Heart right ventricle (tissue), 16 donors: ENCODE measurements around the gene UQCC2. TPM values are rescaled to one million over a fixed set of nuclear protein-coding genes. Genes with fewer than 3 reads are reported as not detected.

Source experiments
- ATAC-seq, 8 donors: fragments of 200-7000 bp; cut with Tn5 transposase; one replicate each; pipeline ENCODE4 v1.9.1; 2020; ENCODE audit warnings: mild to moderate bottlenecking in 8 of 8, moderate library complexity in 8 of 8, moderate number of reproducible peaks in 1 of 8
- DNase-seq, 2 donors: peaks; one replicate each; pipeline ENCODE4 v3.0.0-alpha.2; 2020
- H3K27ac ChIP-seq, 10 donors: fragments of 200-600 bp; sonication (generic) in 2 of 10; one replicate each; pipeline versions ENCODE4 v1.5.0 to v1.8.0; 2020 to 2022; ENCODE audit warnings: mild to moderate bottlenecking in 3 of 10
- H3K27me3 ChIP-seq, 7 donors: fragments of 200-600 bp; one replicate each; pipeline ENCODE4 v1.8.0; 2021 to 2022; ENCODE audit warnings: mild to moderate bottlenecking in 2 of 7
- H3K36me3 ChIP-seq, 9 donors: fragments of 200-600 bp; sonication (generic) in 1 of 9; one replicate each; pipeline versions ENCODE4 v1.5.0 to v1.8.0; 2020 to 2022; ENCODE audit warnings: mild to moderate bottlenecking in 2 of 9
- H3K4me1 ChIP-seq, 9 donors: fragments of 200-600 bp; sonication (generic) in 1 of 9; one replicate each; pipeline versions ENCODE4 v1.5.0 to v1.8.0; 2020 to 2022; ENCODE audit warnings: mild to moderate bottlenecking in 4 of 9
- H3K4me3 ChIP-seq, 10 donors: fragments of 200-600 bp; sonication (generic) in 2 of 10; one replicate each; pipeline versions ENCODE4 v1.5.0 to v1.8.0; 2020 to 2022; ENCODE audit warnings: mild to moderate bottlenecking in 7 of 10, moderate library complexity in 2 of 10
- H3K9me3 ChIP-seq, 11 donors: fragments of 200-600 bp in 10 of 11; sonication (generic) in 2 of 11; one replicate each; pipeline versions ENCODE4 v1.5.0 to v1.8.0; 2013 to 2022; ENCODE audit warnings: mild to moderate bottlenecking in 2 of 11, control low read depth in 1 of 11, moderate library complexity in 1 of 11
- WGBS, 2 donors: extraction: QIAGEN DNeasy Blood & Tissue Kit; methylation state at CpG; one replicate each; pipeline ENCODE4 v1.1.7; 2013; ENCODE audit warnings: inconsistent platforms in 1 of 2; 5-methylcytosine and 5-hydroxymethylcytosine counted together
- intact Hi-C, 10 donors: fragments of 100-400 bp; cut with DNase I; formaldehyde crosslinking; loops; one replicate each; pipeline versions ENCODE4 v1.11.1 to v1.14.2; 2022
- polyA plus RNA-seq, 2 donors: library from polyadenylated mRNA; stranded (reverse); fragments of 200-250 nt; gene quantifications; one replicate each; pipeline ENCODE4 v1.2.3, GENCODE V29; 2013
- total RNA-seq, 10 donors: library from RNA; stranded (reverse); fragmentation: NEBNext Ultra II Directional in 3 of 10; extraction: Animal tissue kit (Norgen Biotek cat#: 25700) in 3 of 10; gene quantifications; one replicate each; pipeline versions ENCODE4 v1.2.1 to v1.2.4, GENCODE V29; 2021 to 2023
- TF ChIP-seq, protein P1 (sequence below), 9 donors: fragments of 200-600 bp; sonication (generic) in 2 of 9; IDR thresholded peaks; one replicate each; pipeline versions ENCODE4 v1.5.0 to v1.8.0; 2021 to 2022; ENCODE audit warnings: antibody characterized with exemption in 9 of 9, mild to moderate bottlenecking in 5 of 9, moderate library complexity in 1 of 9
- donor health status: Arrhythmogenic right ventricular cardiomyopathy.
- donor health status: ischemic (EF 13 %, LVEDD 7.1; RV severe dilation, severe dysfunction).
- donor health status: healthy with polysubstance abuse.
- donor health status: DM: no; HTN: yes; CAD: no.
- donor health status: DM: no; HTN: no; CAD: no.
- donor health status: ischemic (EF 25% LVEDD 6.9; RV normal size, moderate dysfunction).
- donor health status: ischemic (EF 25% LVEDD 5.7; RV mildly dilated, moderate dysfunction).
- donor health status: healthy.
- donor health status: DM: yes; HTN: yes; CAD: no.
- donor health status: Ischemic cardiomyopathy.
- donor health status: ischemic (EF 35%, LVEDD 5.7; RV mildly dilated, moderate dysfunction).
- donor health status: nonischemic (EF 11% LVEDD 7.7; RV severe dilation, severe dysfunction).
- donor health status: DM: yes; HTN: yes; CAD: no.
- donor health status: PGD.
- donor health status: ischemic (EF 29% LVEDD 5.4; RV normal size, mild dysfunction).
- donor health status: nonischemic (EF 23%, LVEDD 6.1; RV moderate dilation, normal function).

Gene UQCC2
- total and polyA plus RNA-seq, 12 donors, result 200 to 598 (median 245) TPM

DNA sequence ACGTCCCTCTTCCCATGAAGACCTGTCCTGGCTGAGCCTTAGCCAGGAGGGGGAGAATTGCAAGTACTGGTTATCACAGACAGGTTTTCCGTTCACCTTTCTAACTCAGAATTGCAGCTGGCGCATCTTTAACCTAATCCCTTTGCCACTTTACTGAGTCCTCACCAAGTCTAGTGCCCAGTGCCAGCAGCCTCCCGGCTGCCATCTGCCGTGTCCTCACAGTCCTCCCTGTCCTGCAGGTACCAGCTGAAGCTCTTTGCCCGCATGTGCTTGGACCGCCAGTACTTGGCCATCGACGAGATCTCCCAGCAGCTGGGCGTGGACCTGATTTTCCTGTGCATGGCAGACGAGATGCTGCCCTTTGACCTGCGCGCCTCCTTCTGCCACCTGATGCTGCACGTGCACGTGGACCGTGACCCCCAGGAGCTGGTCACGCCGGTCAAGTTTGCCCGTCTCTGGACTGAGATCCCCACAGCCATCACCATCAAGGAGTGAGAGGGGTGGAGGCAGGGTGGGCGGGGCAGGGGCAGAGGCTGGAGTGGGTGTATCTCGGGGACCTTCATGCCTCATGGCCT is 41.3 kb downstream of the UQCC2 start:
- ATAC-seq (no peak), DNase-seq (no peak)
- H3K4me3 ChIP-seq, result no peak overlapping the region
- WGBS, 2 donors, result 93 to 96% methylated on average over 21 of the region's 21 CpGs
- TF ChIP-seq, protein P1, sequence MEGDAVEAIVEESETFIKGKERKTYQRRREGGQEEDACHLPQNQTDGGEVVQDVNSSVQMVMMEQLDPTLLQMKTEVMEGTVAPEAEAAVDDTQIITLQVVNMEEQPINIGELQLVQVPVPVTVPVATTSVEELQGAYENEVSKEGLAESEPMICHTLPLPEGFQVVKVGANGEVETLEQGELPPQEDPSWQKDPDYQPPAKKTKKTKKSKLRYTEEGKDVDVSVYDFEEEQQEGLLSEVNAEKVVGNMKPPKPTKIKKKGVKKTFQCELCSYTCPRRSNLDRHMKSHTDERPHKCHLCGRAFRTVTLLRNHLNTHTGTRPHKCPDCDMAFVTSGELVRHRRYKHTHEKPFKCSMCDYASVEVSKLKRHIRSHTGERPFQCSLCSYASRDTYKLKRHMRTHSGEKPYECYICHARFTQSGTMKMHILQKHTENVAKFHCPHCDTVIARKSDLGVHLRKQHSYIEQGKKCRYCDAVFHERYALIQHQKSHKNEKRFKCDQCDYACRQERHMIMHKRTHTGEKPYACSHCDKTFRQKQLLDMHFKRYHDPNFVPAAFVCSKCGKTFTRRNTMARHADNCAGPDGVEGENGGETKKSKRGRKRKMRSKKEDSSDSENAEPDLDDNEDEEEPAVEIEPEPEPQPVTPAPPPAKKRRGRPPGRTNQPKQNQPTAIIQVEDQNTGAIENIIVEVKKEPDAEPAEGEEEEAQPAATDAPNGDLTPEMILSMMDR (IDR thresholded peaks at IDR 0.05), result no peak
- no peaks in the 10 kb centered on the region for H3K27me3 ChIP-seq
- no peaks in the 10 kb centered on the region for H3K9me3 ChIP-seq
- no peak overlapping the region for H3K27ac ChIP-seq
- peaks cover 0 to 13% (median 8%) of the 10 kb centered on the region in 9 donors for H3K4me1 ChIP-seq
- intact Hi-C loops, result loop anchor here in 4 of 10 donors (5.0 to 10.0 kb wide), 3 partner anchors 38 to 85 kb away; partner anchors contain the start of gene BAK1 (in 2 of the 4)
- H3K36me3 ChIP-seq, result peaks cover 0 to 86% (median 6%) of the 10 kb centered on the region in 9 donors

DNA sequence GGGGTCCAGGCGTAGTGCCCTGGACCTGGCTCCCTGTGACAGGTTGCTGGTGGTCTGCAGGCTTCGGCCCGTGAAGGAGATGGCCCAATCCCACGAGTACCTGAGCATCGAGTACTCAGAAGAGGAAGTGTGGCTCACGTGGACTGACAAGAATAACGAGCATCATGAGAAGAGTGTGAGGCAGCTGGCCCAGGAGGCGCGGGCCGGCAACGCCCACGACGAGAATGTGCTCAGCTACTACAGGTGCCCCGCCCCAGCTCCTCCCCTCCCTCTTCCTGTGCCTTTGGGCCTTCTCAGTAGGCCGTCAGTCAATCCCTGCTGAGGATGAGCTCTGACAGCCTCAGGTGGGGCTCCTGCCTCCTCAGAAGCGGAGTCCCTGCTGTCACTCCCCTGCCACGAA is 42.6 kb downstream of the UQCC2 start:
- no peaks in the 10 kb centered on the region for H3K9me3 ChIP-seq
- intact Hi-C loops, result no loop called here
- WGBS, 2 donors, result 76 to 78% methylated on average over 17 of the region's 17 CpGs
- peaks cover 0 to 88% (median 6%) of the 10 kb centered on the region in 9 donors for H3K36me3 ChIP-seq
- no peak overlapping the region for H3K4me3 ChIP-seq
- DNase-seq (no peak), ATAC-seq (no peak)
- TF ChIP-seq, protein P1 (IDR thresholded peaks at IDR 0.05), result no peak
- H3K27me3 ChIP-seq, result no peaks in the 10 kb centered on the region
- peaks cover 0 to 13% (median 8%) of the 10 kb centered on the region in 9 donors for H3K4me1 ChIP-seq
- no peak overlapping the region for H3K27ac ChIP-seq

DNA sequence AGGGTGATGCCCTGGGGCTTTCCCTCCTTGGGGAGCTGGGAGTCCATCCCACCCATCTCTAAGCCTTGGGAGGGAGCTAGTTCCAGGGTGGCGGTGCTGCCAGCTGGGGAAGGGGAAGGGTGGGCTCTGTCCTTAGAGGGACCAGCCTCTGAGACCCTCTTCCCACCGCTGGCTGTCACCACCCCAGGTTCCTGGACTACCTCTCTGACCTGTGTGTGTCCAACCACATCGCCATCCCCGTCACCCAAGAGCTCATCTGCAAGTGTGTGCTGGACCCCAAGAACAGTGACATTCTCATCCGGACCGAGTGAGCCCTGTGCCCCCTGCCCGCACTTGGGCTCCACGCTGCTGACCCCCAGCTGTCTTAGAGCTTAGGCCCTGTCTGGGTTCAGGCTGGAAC is 43.2 kb downstream of the UQCC2 start:
- DNase-seq, result no peak
- WGBS, 2 donors, result 98% methylated on average over 8 of the region's 8 CpGs
- Histone ChIP-seq H3K27ac (no peak overlapping the region), H3K9me3 (no peaks in the 10 kb centered on the region), H3K36me3 (peaks cover 0 to 89% (median 6%) of the 10 kb centered on the region in 9 donors), H3K4me3 (no peak overlapping the region), H3K27me3 (no peaks in the 10 kb centered on the region), H3K4me1 (peaks cover 0 to 9% (median 7%) of the 10 kb centered on the region in 9 donors)
- ATAC-seq, result no peak
- intact Hi-C loops, result no loop called here
- TF ChIP-seq, protein P1 (IDR thresholded peaks at IDR 0.05), result no peak

DNA sequence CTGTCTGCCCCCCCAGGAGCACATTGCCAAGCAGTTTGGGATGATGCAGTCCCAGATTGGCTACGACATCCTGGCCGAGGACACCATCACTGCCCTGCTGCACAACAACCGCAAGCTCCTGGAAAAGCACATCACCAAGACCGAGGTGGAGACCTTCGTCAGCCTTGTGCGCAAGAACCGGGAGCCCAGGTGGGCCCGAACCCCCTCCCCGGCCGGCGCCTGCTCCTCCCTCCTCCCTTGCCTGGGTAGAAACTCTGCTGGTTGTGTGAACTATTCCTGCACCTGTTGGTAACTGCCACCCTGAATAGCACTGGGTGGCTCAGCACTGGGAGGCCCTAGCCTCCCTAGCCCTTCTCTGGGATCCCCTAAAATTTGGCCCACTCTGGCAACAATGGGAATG is 43.7 kb downstream of the UQCC2 start:
- intact Hi-C loops, result no loop called here
- no peak for DNase-seq
- Histone ChIP-seq H3K9me3 (no peaks in the 10 kb centered on the region), H3K4me3 (no peak overlapping the region), H3K27ac (no peak overlapping the region), H3K4me1 (peaks cover 0 to 4% (median 2%) of the 10 kb centered on the region in 9 donors), H3K36me3 (peaks cover 0 to 94% (median 6%) of the 10 kb centered on the region in 9 donors), H3K27me3 (no peaks in the 10 kb centered on the region)
- WGBS, 2 donors, result 98% methylated on average over 11 of the region's 11 CpGs
- no peak for ATAC-seq
- TF ChIP-seq, protein P1 (IDR thresholded peaks at IDR 0.05), result no peak
